NCI-H526 treated with DMSO at 0.1 percent for 48 hours (cell line): Measurements from ENCODE around the gene TNS1.

Experiments used
- DNase-seq: peaks from one replicate; lab custom pipeline; 2025; lab: John Stamatoyannopoulos, UW

The TNS1 gene

DNA sequence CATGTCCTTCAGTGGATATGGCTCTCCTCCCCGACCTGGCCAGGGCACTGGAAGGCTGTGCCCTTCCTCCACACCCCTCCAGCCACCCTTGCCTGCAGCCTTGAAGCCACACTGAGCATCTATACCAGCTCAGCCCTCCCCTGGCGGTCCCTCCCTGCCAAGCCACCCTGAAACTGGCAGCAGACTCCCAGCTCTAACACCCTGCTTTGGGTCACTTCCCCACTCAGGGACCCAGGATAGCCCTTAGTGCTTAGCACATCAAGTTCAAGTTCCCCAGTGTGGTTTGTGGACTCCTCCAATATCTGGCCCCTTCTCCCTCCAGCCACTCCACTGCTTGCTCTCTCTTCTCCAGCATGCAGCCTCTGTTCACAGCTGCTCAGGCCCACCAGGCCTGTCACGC, 89.4 kb downstream of the TNS1 start:
- no peak for DNase-seq

GRCh38 chr2:217912098-217913024, 90.4 kb downstream of the TNS1 start:
- DNase-seq, result no peak

DNA sequence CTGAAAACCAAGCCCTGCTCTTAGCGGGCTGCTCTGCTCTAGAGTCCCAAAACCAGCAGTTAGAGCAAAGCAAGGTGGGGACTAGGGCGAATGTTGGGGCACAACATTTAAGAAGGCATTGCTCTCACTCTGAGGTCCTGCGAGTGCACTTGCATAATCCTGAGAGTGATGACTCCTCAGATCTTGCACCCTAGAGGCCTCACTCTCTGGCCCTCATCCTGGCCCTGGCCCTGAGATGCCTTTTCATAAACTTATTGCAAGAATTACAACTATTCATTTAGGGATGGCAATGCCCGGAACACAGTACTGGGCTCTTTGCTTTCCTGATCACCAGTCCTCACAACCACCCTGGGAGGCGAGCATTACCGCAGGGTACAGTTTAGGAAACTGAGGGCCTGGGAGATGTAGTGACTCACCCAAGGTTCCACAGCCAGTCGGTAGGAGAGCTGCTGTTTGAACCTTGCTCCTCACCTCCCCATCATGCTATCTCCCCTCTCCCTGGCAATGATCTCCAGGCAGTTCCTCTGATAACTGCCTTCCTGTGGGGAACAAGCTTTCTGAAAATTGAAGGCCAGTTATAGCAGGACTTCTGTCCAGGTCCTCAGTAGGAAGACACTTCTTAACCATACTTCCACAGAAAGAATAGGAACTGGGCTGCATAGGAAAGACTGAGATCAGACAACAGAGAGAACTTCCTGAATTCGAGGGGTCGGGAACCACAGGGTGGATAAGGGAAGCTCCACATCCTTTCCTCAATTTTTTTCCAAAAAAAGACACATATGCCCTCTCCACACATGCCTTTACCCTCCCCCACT, 91.3 kb downstream of the TNS1 start:
- DNase-seq, result no peak

DNA sequence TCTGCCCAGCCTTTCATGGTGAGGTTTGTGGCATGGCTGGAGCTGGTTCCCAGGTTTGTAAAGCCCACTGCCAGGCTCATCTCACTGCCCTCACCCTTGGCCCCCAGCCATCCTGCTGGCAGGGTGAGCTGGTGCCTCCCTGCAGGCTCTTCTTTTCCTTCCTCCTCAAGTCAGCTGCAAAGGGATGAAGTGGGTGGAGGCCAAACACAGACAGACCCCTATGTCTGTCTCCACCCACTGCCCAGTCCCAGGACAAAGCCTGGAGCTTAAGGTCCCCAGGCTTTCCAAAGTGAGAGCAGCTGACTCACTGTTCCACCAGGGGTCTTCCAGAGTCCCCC, 92.0 kb downstream of the TNS1 start:
- no peak for DNase-seq

DNA sequence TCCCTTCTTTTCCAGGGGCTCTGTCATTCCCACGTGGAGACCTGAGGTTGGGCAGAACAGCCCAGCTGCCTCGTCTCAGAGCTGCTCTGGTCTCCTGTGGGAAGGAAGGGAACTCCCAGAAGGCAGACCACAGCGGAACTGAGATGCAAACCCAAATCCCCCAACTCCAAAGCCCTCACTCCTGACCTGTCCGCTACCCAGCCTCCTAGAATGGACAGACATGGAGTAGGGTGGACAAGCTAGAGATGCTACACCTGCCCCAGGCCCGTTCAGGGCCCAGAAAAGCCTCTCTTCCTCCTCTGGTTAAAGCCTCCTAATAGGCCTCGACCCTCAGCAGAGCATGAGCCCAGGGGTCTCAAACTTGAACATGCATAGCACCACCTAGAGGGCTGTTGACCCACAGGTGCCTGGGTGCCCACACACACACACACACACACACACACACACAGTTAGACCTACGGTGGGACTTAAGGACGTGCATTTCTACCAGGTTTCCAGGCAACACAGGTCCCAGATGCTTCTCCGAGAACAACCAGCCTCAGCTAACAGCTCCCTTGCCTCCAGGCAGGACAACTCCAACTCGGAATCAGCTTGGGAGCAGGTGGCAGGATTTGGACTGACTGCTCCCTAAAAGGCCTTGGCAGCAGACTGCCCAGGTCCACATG, 93.5 kb downstream of the TNS1 start:
- no peak for DNase-seq

- DNase-seq, result no peak
Measured at GRCh38 chr2:217908544-217908943, 94.3 kb downstream of the TNS1 start.

- DNase-seq, result no peak
Measured at GRCh38 chr2:217907266-217907665, 95.5 kb downstream of the TNS1 start.

GRCh38 chr2:217906798-217907197, 96.0 kb downstream of the TNS1 start:
- no peak for DNase-seq

- no peak for DNase-seq
Measured at GRCh38 chr2:217905896-217906295, 96.9 kb downstream of the TNS1 start.

DNA sequence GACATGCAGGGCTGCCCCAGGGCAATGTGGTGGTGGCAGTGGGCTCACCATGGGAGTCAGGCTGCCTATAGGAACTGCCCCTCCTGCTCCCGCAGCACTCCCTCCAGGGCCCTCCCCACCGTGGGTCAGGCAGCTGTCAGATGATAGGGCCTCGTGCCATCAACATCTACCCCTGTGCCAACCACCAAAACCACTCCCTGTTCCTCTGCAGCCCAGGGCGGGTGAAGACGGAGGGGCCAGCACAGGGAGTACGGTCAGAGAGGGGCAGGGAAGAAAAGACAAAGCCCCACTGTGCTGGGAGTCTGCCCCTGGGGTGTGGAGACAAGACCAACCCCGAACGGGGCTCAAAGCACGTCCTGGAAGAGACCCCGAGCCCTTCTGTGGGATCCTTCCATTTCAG, 97.4 kb downstream of the TNS1 start:
- DNase-seq, result no peak

- DNase-seq, result no peak
Measured at GRCh38 chr2:217904614-217904965, 98.2 kb downstream of the TNS1 start.

GRCh38 chr2:217903859-217904613, 98.8 kb downstream of the TNS1 start:
- DNase-seq, result no peak

GRCh38 chr2:217903142-217903858, 99.5 kb downstream of the TNS1 start:
- DNase-seq, result no peak

GRCh38 chr2:217902379-217903141, 100.2 kb downstream of the TNS1 start:
- DNase-seq, result no peak

GRCh38 chr2:217901835-217902378, 100.9 kb downstream of the TNS1 start:
- no peak for DNase-seq

DNA sequence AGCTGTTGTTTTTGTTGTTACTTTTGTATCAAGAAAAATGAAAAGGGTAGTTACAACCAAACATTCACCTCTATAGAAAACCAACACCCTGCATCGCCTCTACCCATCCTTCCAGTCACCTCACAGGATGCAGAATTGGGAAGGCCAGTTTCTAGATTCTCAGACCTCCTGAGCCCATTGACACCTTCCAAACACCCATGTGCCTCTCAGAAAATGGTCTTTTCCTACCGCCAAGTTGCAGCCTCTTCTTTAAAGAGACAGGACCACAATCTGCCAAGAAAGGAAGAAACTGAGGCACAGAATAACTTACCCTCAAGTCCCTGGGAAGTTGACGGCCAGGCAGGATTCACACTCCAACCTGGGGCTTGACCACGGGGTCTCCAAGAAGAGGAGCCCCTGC, 101.4 kb downstream of the TNS1 start:
- no peak for DNase-seq

DNA sequence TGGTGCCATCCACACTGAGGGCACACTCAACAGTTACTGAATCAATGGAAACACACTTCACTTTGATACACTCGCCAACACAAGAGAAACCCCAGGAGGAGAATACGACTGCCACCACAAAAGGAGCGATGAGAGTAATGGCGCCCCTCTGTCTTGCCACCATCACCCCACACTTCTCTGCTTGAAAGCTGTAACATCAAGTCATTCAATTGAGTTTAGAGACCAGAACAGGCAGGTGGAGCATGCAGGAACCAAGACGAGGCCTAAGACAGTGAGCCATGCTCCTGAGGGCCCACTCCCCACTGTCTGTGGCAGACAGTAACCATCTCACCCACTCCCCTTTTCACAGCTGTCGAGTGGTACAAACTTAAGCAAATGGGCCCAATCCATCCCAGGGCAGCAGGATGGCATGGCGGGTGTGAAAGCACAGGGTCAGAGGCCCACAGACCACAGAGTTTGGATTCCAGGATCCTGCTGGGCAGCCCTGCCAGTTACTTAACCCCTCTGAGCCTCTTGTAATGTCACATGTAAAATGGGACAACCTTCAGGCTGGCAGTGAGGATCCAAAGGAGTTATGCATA, 101.9 kb downstream of the TNS1 start:
- no peak for DNase-seq

- DNase-seq, result no peak
Measured at GRCh38 chr2:217900010-217900779, 102.6 kb downstream of the TNS1 start.
